DOHH2 (cell line): ENCODE measurements around the gene JARID2.

ENCODE experiments used
- CTCF ChIP-seq: fragments of 200-600 bp; sonication (generic); IDR thresholded peaks from one replicate; pipeline ENCODE4 v1.5.1; 2014; ENCODE audit warnings: antibody characterized with exemption, mild to moderate bottlenecking, low read depth, low read length; ENCODE audit not compliant: poor library complexity, severe bottlenecking
- EZH2phosphoT487 ChIP-seq: fragments of 200-600 bp; sonication (generic); IDR thresholded peaks from 2 replicates; pipeline ENCODE4 v1.6.1; 2017; ENCODE audit warnings: borderline replicate concordance, mild to moderate bottlenecking, antibody characterized with exemption, low read length, moderate library complexity, mixed read lengths

- no peak for TF ChIP-seq CTCF
- TF ChIP-seq EZH2phosphoT487 = no peak
Measured at GRCh38 chr6:15301179-15302006, 55.5 kb downstream of the JARID2 start.
